OCI-LY1 (cell line): ENCODE data around the gene CASQ1.

Source experiments
- EZH2 ChIP-seq: fragments of 200-600 bp; sonication (generic), shearing (Covaris generic); IDR thresholded peaks from 2 replicates; pipeline ENCODE4 v1.8.0; 2017; ENCODE audit warnings: borderline replicate concordance, mixed run types, mild to moderate bottlenecking, antibody characterized with exemption, low read length, moderate library complexity, mixed read lengths
- TF ChIP-seq, protein P1 (sequence below): fragments of 200-600 bp; sonication (generic), shearing (Covaris generic); IDR thresholded peaks from 2 replicates; pipeline ENCODE4 v1.5.1; 2017; ENCODE audit warnings: mild to moderate bottlenecking, antibody characterized with exemption, low read length, moderate library complexity, mixed read lengths

DNA sequence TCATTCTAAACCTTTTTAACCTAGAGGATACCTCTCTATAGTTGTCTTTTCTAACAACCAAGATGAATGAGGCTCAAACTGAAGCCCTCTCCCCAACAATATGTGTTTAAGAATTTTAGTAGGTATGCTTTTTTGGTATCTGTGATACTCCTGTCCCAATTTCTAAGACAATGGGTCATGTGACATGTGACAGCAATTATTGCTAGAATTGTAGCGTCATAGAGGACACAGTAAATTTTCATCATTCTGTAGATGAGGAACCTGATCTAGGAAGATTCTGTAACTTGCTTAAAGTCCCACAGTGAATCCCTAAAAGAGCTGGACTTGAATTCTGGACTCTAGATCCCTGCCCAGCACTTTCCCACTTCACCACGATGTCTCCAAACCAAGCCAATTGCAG, 11.6 kb upstream of the CASQ1 start:
- TF ChIP-seq, protein P1, sequence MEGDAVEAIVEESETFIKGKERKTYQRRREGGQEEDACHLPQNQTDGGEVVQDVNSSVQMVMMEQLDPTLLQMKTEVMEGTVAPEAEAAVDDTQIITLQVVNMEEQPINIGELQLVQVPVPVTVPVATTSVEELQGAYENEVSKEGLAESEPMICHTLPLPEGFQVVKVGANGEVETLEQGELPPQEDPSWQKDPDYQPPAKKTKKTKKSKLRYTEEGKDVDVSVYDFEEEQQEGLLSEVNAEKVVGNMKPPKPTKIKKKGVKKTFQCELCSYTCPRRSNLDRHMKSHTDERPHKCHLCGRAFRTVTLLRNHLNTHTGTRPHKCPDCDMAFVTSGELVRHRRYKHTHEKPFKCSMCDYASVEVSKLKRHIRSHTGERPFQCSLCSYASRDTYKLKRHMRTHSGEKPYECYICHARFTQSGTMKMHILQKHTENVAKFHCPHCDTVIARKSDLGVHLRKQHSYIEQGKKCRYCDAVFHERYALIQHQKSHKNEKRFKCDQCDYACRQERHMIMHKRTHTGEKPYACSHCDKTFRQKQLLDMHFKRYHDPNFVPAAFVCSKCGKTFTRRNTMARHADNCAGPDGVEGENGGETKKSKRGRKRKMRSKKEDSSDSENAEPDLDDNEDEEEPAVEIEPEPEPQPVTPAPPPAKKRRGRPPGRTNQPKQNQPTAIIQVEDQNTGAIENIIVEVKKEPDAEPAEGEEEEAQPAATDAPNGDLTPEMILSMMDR = no peak
- no peak for TF ChIP-seq EZH2
